Fibroblast of lung (primary cell): ENCODE measurements around the gene EYA2. TPM values are rescaled to one million over a fixed set of nuclear protein-coding genes. Genes with fewer than 3 reads are reported as not detected.
"Not testable (repeated sequence)": the region's sequence is repeated elsewhere in the genome, so short reads cannot be mapped to it uniquely, and the experiment has no call there.

Experiments used
- DNase-seq, 2 donors: peaks; one replicate each; pipeline versions ENCODE4 v3.0.0 to v3.0.0-alpha.2; 2010; ENCODE audit warnings: low read depth in 2 of 2
- H2AFZ ChIP-seq: 2 replicates; pipeline ENCODE4 v1.5.1; 2012; ENCODE audit warnings: low read length, control low read depth, inconsistent platforms
- H3K27ac ChIP-seq: 2 replicates; pipeline ENCODE4 v1.5.1; 2011; ENCODE audit warnings: low read length, control low read depth; ENCODE audit not compliant: insufficient read depth
- H3K27me3 ChIP-seq: 2 replicates; pipeline ENCODE4 v1.5.1; 2011; ENCODE audit warnings: mild to moderate bottlenecking, low read length; ENCODE audit not compliant: control insufficient read depth, insufficient read depth
- H3K36me3 ChIP-seq: 2 replicates; pipeline ENCODE4 v1.5.1; 2011; ENCODE audit warnings: low read length; ENCODE audit not compliant: control insufficient read depth, insufficient read depth
- H3K4me1 ChIP-seq: 2 replicates; pipeline ENCODE4 v1.5.1; 2011; ENCODE audit warnings: low read length; ENCODE audit not compliant: control insufficient read depth, insufficient read depth; ENCODE audit errors: extremely low read depth
- H3K4me2 ChIP-seq: 2 replicates; pipeline ENCODE4 v1.5.1; 2011; ENCODE audit warnings: low read length, control low read depth; ENCODE audit not compliant: insufficient read depth; ENCODE audit errors: extremely low read depth
- H3K4me3 ChIP-seq, 4 experiments: fragments of 200-600 bp in 1 of 4; sonication (generic) in 1 of 4; replicated peaks in 1 of 4; 2 replicates each; pipeline ENCODE4 v1.5.1; 2011 to 2016; ENCODE audit warnings: low read length in 4 of 4, low read depth in 3 of 4, mild to moderate bottlenecking in 3 of 4, control low read depth in 2 of 4, inconsistent platforms in 1 of 4, mixed read lengths in 1 of 4; ENCODE audit not compliant: insufficient read depth in 1 of 4; ENCODE audit errors: control extremely low read depth in 1 of 4
- H3K79me2 ChIP-seq: 2 replicates; pipeline ENCODE4 v1.5.1; 2012; ENCODE audit warnings: mild to moderate bottlenecking, low read length, inconsistent platforms; ENCODE audit not compliant: control insufficient read depth, insufficient read depth
- H3K9ac ChIP-seq: 2 replicates; pipeline ENCODE4 v1.5.1; 2011; ENCODE audit warnings: mild to moderate bottlenecking, low read length, control low read depth; ENCODE audit not compliant: insufficient read depth
- H3K9me3 ChIP-seq: 2 replicates; pipeline ENCODE4 v1.5.1; 2012; ENCODE audit warnings: low read depth, low read length; ENCODE audit not compliant: control insufficient read depth, insufficient read depth
- H4K20me1 ChIP-seq: 2 replicates; pipeline ENCODE4 v1.5.1; 2011; ENCODE audit warnings: low read length; ENCODE audit not compliant: control insufficient read depth, insufficient read depth; ENCODE audit errors: extremely low read depth
- EZH2 ChIP-seq: IDR thresholded peaks from 2 replicates; pipeline ENCODE4 v1.5.1; 2012; ENCODE audit warnings: low read length, control low read depth, mild to moderate bottlenecking; ENCODE audit errors: missing control alignments
- polyA plus RNA-seq, 2 donors: library from polyadenylated mRNA; depleted of rRNA in 1 of 2; stranded (reverse) in 1 of 2; unstranded in 1 of 2; fragments of >200 nt; gene quantifications; 2 replicates each; pipeline ENCODE4 v1.2.1, GENCODE V29; 2011 to 2012; ENCODE audit warnings: missing spikeins in 1 of 2
- total RNA-seq: library from RNA; depleted of rRNA; stranded (reverse); fragments of >200 nt; gene quantifications from 2 replicates; pipeline ENCODE4 v1.2.1, GENCODE V29; 2014
- TF ChIP-seq, protein P1 (sequence below), 2 donors: IDR thresholded peaks in 1 of 2; conservative IDR thresholded peaks in 1 of 2; 1 replicate in 1 of 2; 2 replicates in 1 of 2; pipeline ENCODE4 v1.5.1; 2011 to 2012; ENCODE audit warnings: low read length in 2 of 2, control low read depth in 1 of 2, inconsistent platforms in 1 of 2, low read depth in 1 of 2, mild to moderate bottlenecking in 1 of 2

EYA2 gene
- total and polyA plus RNA-seq, 2 donors (not counting 1 experiment from before 2014, with no cell fraction given), result 0.37 to 1.7 TPM

GRCh38 chr20:47175493-47175892 is 280.9 kb downstream of the EYA2 start:
- Histone ChIP-seq H3K9ac (no peak overlapping the region), H2AFZ (no peak overlapping the region), H3K27ac (no peak overlapping the region), H3K4me3 (no peak overlapping the region), H3K4me1 (peaks cover 2% of the 10 kb centered on the region), H3K27me3 (no peaks in the 10 kb centered on the region), H3K4me2 (no peak overlapping the region), H3K36me3 (no peaks in the 10 kb centered on the region), H4K20me1 (no peaks in the 10 kb centered on the region), H3K79me2 (no peaks in the 10 kb centered on the region), H3K9me3 (no peaks in the 10 kb centered on the region)
- no peak for TF ChIP-seq EZH2
- TF ChIP-seq, protein P1, sequence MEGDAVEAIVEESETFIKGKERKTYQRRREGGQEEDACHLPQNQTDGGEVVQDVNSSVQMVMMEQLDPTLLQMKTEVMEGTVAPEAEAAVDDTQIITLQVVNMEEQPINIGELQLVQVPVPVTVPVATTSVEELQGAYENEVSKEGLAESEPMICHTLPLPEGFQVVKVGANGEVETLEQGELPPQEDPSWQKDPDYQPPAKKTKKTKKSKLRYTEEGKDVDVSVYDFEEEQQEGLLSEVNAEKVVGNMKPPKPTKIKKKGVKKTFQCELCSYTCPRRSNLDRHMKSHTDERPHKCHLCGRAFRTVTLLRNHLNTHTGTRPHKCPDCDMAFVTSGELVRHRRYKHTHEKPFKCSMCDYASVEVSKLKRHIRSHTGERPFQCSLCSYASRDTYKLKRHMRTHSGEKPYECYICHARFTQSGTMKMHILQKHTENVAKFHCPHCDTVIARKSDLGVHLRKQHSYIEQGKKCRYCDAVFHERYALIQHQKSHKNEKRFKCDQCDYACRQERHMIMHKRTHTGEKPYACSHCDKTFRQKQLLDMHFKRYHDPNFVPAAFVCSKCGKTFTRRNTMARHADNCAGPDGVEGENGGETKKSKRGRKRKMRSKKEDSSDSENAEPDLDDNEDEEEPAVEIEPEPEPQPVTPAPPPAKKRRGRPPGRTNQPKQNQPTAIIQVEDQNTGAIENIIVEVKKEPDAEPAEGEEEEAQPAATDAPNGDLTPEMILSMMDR (conservative IDR thresholded peaks at IDR 0.05 in 1 of 2, IDR thresholded peaks at IDR 0.05 in 1 of 2; ENCODE audit: low read depth in 1 of 2, low read length in 2 of 2), result no peak
- DNase-seq, result no peak

GRCh38 chr20:47176217-47176616 is 281.6 kb downstream of the EYA2 start:
- not testable (repeated sequence) for H3K27me3 ChIP-seq, H3K9ac ChIP-seq, H4K20me1 ChIP-seq, H3K4me1 ChIP-seq, H3K36me3 ChIP-seq, H3K79me2 ChIP-seq, H2AFZ ChIP-seq, H3K9me3 ChIP-seq, H3K4me3 ChIP-seq, H3K4me2 ChIP-seq, DNase-seq, H3K27ac ChIP-seq

DNA sequence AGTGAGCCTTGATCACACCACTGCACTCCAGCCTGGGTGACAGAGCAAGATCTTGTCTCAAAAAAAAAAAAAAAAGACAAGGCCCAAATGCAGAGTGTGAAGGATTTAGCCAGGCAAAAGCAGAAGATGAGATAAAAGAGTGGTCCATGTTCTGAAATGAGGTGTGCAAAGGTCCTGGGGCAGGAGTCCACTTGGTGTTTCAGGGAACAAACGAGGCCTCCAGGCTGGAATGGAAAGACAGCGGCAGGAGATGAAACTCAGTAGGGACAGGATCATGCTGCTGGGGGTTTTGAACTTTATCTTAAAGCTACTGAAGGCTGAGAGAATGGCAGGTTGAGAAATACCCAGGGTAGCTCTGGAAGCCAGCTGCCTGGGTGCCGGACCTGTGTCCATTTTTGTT is 283.6 kb downstream of the EYA2 start:
- TF ChIP-seq EZH2, result no peak
- TF ChIP-seq, protein P1 (conservative IDR thresholded peaks at IDR 0.05 in 1 of 2, IDR thresholded peaks at IDR 0.05 in 1 of 2; ENCODE audit: low read depth in 1 of 2, low read length in 2 of 2), result no peak
- Histone ChIP-seq H3K4me1 (no peaks in the 10 kb centered on the region), H3K36me3 (no peaks in the 10 kb centered on the region), H2AFZ (no peak overlapping the region), H3K27ac (no peak overlapping the region), H3K4me2 (no peak overlapping the region), H3K9me3 (no peaks in the 10 kb centered on the region), H3K4me3 (no peak overlapping the region), H3K79me2 (no peaks in the 10 kb centered on the region), H3K9ac (no peak overlapping the region), H4K20me1 (no peaks in the 10 kb centered on the region), H3K27me3 (no peaks in the 10 kb centered on the region)
- no peak for DNase-seq

DNA sequence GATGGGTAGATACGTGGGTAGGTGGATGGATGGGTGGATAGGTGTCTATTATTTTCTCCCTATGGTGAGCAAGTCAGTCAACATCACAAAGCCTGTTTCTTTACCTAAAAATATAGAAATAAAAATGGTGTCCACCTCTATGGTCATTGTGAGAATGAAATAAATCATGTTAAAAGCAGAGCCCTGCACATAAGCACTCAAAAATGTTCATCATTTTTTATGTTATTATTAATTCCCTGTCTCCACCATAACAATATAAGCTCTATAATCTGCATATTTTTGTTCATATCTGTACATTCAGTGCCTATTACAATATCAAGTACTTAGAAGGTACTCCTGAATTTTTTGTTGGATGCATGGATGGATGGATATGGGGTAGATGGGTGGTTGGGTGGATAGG is 284.2 kb downstream of the EYA2 start:
- Histone ChIP-seq H3K4me3 (no peak overlapping the region), H3K36me3 (no peaks in the 10 kb centered on the region), H3K27me3 (no peaks in the 10 kb centered on the region), H3K79me2 (no peaks in the 10 kb centered on the region), H3K27ac (no peak overlapping the region), H3K4me2 (no peak overlapping the region), H3K9me3 (no peaks in the 10 kb centered on the region), H3K4me1 (no peaks in the 10 kb centered on the region), H4K20me1 (no peaks in the 10 kb centered on the region), H2AFZ (no peak overlapping the region), H3K9ac (no peak overlapping the region)
- TF ChIP-seq, protein P1 (conservative IDR thresholded peaks at IDR 0.05 in 1 of 2, IDR thresholded peaks at IDR 0.05 in 1 of 2; ENCODE audit: low read depth in 1 of 2, low read length in 2 of 2), result no peak
- no peak for TF ChIP-seq EZH2
- no peak for DNase-seq
